Endodermal cell (in vitro differentiated cells): ENCODE data around the gene SPIN1. TPM values are rescaled to one million over a fixed set of nuclear protein-coding genes. Genes with fewer than 3 reads are reported as not detected.

Source experiments
- DNase-seq: peaks from one replicate; pipeline ENCODE4 v3.0.0-alpha.2; 2017
- H3K27ac ChIP-seq: 2 replicates; pipeline ENCODE4 v1.5.1; 2013; ENCODE audit warnings: mild to moderate bottlenecking, low read depth, low read length, moderate library complexity
- H3K27me3 ChIP-seq: 2 replicates; pipeline ENCODE4 v1.6.1; 2013; ENCODE audit warnings: mild to moderate bottlenecking, low read length, moderate library complexity; ENCODE audit not compliant: insufficient read depth, control insufficient read depth, poor library complexity, severe bottlenecking
- H3K36me3 ChIP-seq: 2 replicates; pipeline ENCODE4 v1.7.0; 2013; ENCODE audit warnings: mild to moderate bottlenecking, low read length, moderate library complexity; ENCODE audit not compliant: control insufficient read depth, insufficient read depth
- H3K4me1 ChIP-seq: one replicate; pipeline ENCODE4 v1.7.0; 2013; ENCODE audit warnings: low read length; ENCODE audit not compliant: control insufficient read depth, insufficient read depth
- H3K4me3 ChIP-seq: 2 replicates; pipeline ENCODE4 v1.5.1; 2013; ENCODE audit warnings: mild to moderate bottlenecking, low read length, moderate library complexity
- H3K9ac ChIP-seq: 2 replicates; pipeline ENCODE4 v1.6.1; 2013; ENCODE audit warnings: mild to moderate bottlenecking, low read length, moderate library complexity; ENCODE audit not compliant: poor library complexity, severe bottlenecking; ENCODE audit errors: extremely low read depth
- H3K9me3 ChIP-seq: 2 replicates; pipeline ENCODE4 v1.6.1; 2013; ENCODE audit warnings: mild to moderate bottlenecking, low read length, moderate library complexity; ENCODE audit not compliant: control insufficient read depth
- H3K27ac Mint-ChIP-seq: 2 replicates; pipeline ENCODE4 v1.8.0; 2020; ENCODE audit warnings: mixed read lengths
- H3K27me3 Mint-ChIP-seq: 2 replicates; pipeline ENCODE4 v1.8.0; 2021; ENCODE audit warnings: mild to moderate bottlenecking, mixed read lengths; ENCODE audit not compliant: insufficient read depth
- H3K36me3 Mint-ChIP-seq: 2 replicates; pipeline ENCODE4 v1.8.0; 2020; ENCODE audit warnings: low read depth, mixed read lengths
- H3K4me1 Mint-ChIP-seq: 2 replicates; pipeline ENCODE4 v1.8.0; 2020; ENCODE audit warnings: mixed read lengths
- H3K4me3 Mint-ChIP-seq: 2 replicates; pipeline ENCODE4 v1.8.0; 2020; ENCODE audit warnings: mild to moderate bottlenecking, moderate library complexity, mixed read lengths
- H3K9me3 Mint-ChIP-seq: 2 replicates; pipeline ENCODE4 v1.8.0; 2020; ENCODE audit warnings: mild to moderate bottlenecking, mixed read lengths
- CTCF ChIP-seq: fragments of 200-600 bp; sonication (generic); conservative IDR thresholded peaks from 2 replicates; pipeline ENCODE4 v1.5.0; 2021; ENCODE audit warnings: antibody characterized with exemption, mild to moderate bottlenecking
- WGBS, 2 experiments: methylation state at CpG; one replicate each; pipeline versions ENCODE4 v1.1.5 to v1.1.7; 2013; ENCODE audit warnings: missing lambda C conversion rate in 2 of 2, mixed read lengths in 1 of 2; ENCODE audit not compliant: insufficient coverage in 1 of 2, insufficient read length in 1 of 2; 5-methylcytosine and 5-hydroxymethylcytosine counted together
- total RNA-seq, 2 donors: library from RNA; stranded (reverse); fragmentation: NEBNext Ultra II Directional in 1 of 2; extraction: Animal tissue kit (Norgen Biotek cat#: 25700) in 1 of 2; gene quantifications; 2 replicates in 1 of 2; 3 replicates in 1 of 2; pipeline ENCODE4 v1.2.1, GENCODE V29; 2021

SPIN1 gene
- total RNA-seq, 2 donors from 2014 or later = 117 to 129 TPM

GRCh38 chr9:88502552-88503034, 114.3 kb downstream of the SPIN1 start:
- Histone ChIP-seq H3K36me3 (no peaks in the 10 kb centered on the region), H3K9me3 (no peaks in the 10 kb centered on the region), H3K27ac (no peak overlapping the region), H3K4me3 (no peak overlapping the region), H3K4me1 (no peaks in the 10 kb centered on the region), H3K27me3 (no peaks in the 10 kb centered on the region), H3K9ac (no peak overlapping the region)
- 84 to 87% methylated on average over 12 of the region's 12 CpGs for WGBS, 2 experiments
- H3K4me3 Mint-ChIP-seq = no peak overlapping the region
- no peak for TF ChIP-seq CTCF
- H3K27me3 Mint-ChIP-seq = no peaks in the 10 kb centered on the region
- no peak overlapping the region for H3K27ac Mint-ChIP-seq
- peak; percentile 65 for DNase-seq
- no peaks in the 10 kb centered on the region for H3K9me3 Mint-ChIP-seq
- peaks cover 3% of the 10 kb centered on the region for H3K4me1 Mint-ChIP-seq
- H3K36me3 Mint-ChIP-seq = no peaks in the 10 kb centered on the region

GRCh38 chr9:88503081-88503844, 115.0 kb downstream of the SPIN1 start:
- Histone ChIP-seq H3K27me3 (no peaks in the 10 kb centered on the region), H3K4me1 (no peaks in the 10 kb centered on the region), H3K9me3 (no peaks in the 10 kb centered on the region), H3K36me3 (no peaks in the 10 kb centered on the region), H3K27ac (no peak overlapping the region), H3K9ac (no peak overlapping the region), H3K4me3 (no peak overlapping the region)
- peaks cover 3% of the 10 kb centered on the region for H3K4me1 Mint-ChIP-seq
- H3K36me3 Mint-ChIP-seq = no peaks in the 10 kb centered on the region
- no peak overlapping the region for H3K4me3 Mint-ChIP-seq
- H3K27me3 Mint-ChIP-seq = no peaks in the 10 kb centered on the region
- 90 to 94% methylated on average over 11 to 18 of the region's 18 CpGs for WGBS, 2 experiments
- DNase-seq = no peak
- no peaks in the 10 kb centered on the region for H3K9me3 Mint-ChIP-seq
- H3K27ac Mint-ChIP-seq = no peak overlapping the region
- no peak for TF ChIP-seq CTCF

- no peak for TF ChIP-seq CTCF
- H3K27ac ChIP-seq = no peak overlapping the region
- H3K27me3 ChIP-seq = no peaks in the 10 kb centered on the region
- H3K36me3 ChIP-seq = no peaks in the 10 kb centered on the region
- 93 to 96% methylated on average over 5 to 17 of the region's 17 CpGs for WGBS, 2 experiments
- no peak for DNase-seq
- Mint-ChIP-seq H3K4me1 (peaks cover 3% of the 10 kb centered on the region), H3K36me3 (no peaks in the 10 kb centered on the region), H3K27ac (no peak overlapping the region), H3K27me3 (peaks cover 2% of the 10 kb centered on the region), H3K9me3 (peaks cover 5% of the 10 kb centered on the region), H3K4me3 (no peak overlapping the region)
- no peak overlapping the region for H3K4me3 ChIP-seq
- no peaks in the 10 kb centered on the region for H3K4me1 ChIP-seq
- peaks cover 6% of the 10 kb centered on the region for H3K9me3 ChIP-seq
- no peak overlapping the region for H3K9ac ChIP-seq
These were observed 115.9 kb downstream of the SPIN1 start for GRCh38 chr9:88503845-88504764.
